OCI-LY1 (cell line): Measurements from ENCODE around the gene EIF4E1B.

Experiments
- H2AFZ ChIP-seq: fragments of 200-600 bp; sonication (generic), shearing (Covaris generic); 2 replicates; pipeline ENCODE4 v1.6.0; 2014; ENCODE audit warnings: antibody characterized with exemption, mild to moderate bottlenecking, low read length
- H3F3A ChIP-seq: fragments of 200-600 bp; sonication (generic), shearing (Covaris generic); 2 replicates; pipeline ENCODE4 v1.6.0; 2014; ENCODE audit warnings: mild to moderate bottlenecking, antibody characterized with exemption, low read length, moderate library complexity; ENCODE audit not compliant: insufficient read depth
- H3K27ac ChIP-seq: fragments of 200-600 bp; sonication (generic); 2 replicates; pipeline ENCODE4 v1.5.1; 2014; ENCODE audit warnings: low read length, mixed run types, mild to moderate bottlenecking, low read depth; ENCODE audit not compliant: poor library complexity, severe bottlenecking
- H3K27me3 ChIP-seq: fragments of 200-600 bp; sonication (generic); 2 replicates; pipeline ENCODE4 v1.6.0; 2014; ENCODE audit warnings: antibody characterized with exemption, mild to moderate bottlenecking, low read length, moderate library complexity; ENCODE audit not compliant: insufficient read depth
- H3K36me3 ChIP-seq: fragments of 200-600 bp; sonication (generic); 2 replicates; pipeline ENCODE4 v1.6.1; 2014; ENCODE audit warnings: mild to moderate bottlenecking, antibody characterized with exemption, low read length, moderate library complexity, mixed read lengths; ENCODE audit not compliant: insufficient read depth
- H3K4me1 ChIP-seq: fragments of 200-600 bp; sonication (generic); 2 replicates; pipeline ENCODE4 v1.5.1; 2014; ENCODE audit warnings: mild to moderate bottlenecking, low read length, moderate library complexity; ENCODE audit not compliant: insufficient read depth, severe bottlenecking
- H3K4me2 ChIP-seq: fragments of 200-600 bp; sonication (generic), shearing (Covaris generic); 2 replicates; pipeline ENCODE4 v1.6.1; 2014; ENCODE audit warnings: low read length
- H3K4me3 ChIP-seq: fragments of 200-600 bp; sonication (generic); 2 replicates; pipeline ENCODE4 v1.5.1; 2014; ENCODE audit warnings: low read length, low read depth, mild to moderate bottlenecking, mixed read lengths; ENCODE audit not compliant: poor library complexity, severe bottlenecking
- H3K79me2 ChIP-seq: fragments of 200-600 bp; shearing (Covaris generic); 2 replicates; pipeline ENCODE4 v1.6.1; 2016; ENCODE audit warnings: mixed run types, low read length, mixed read lengths; ENCODE audit not compliant: insufficient read depth
- H3K9ac ChIP-seq: fragments of 200-600 bp; sonication (generic), shearing (Covaris generic); 2 replicates; pipeline ENCODE4 v1.6.1; 2014; ENCODE audit warnings: mild to moderate bottlenecking, low read length, mixed read lengths
- H3K9me2 ChIP-seq: fragments of 200-600 bp; sonication (generic), shearing (Covaris generic); 2 replicates; pipeline ENCODE4 v1.6.1; 2014; ENCODE audit warnings: low read depth, mild to moderate bottlenecking, low read length, mixed read lengths
- H3K9me3 ChIP-seq: fragments of 200-600 bp; shearing (Covaris generic); 2 replicates; pipeline ENCODE4 v1.6.1; 2014; ENCODE audit warnings: low read length, mixed read lengths
- H4K20me1 ChIP-seq: fragments of 200-600 bp; sonication (generic), shearing (Covaris generic); 2 replicates; pipeline ENCODE4 v1.6.0; 2016; ENCODE audit warnings: mild to moderate bottlenecking, low read length; ENCODE audit not compliant: insufficient read depth
- EZH2 ChIP-seq: fragments of 200-600 bp; sonication (generic), shearing (Covaris generic); IDR thresholded peaks from 2 replicates; pipeline ENCODE4 v1.8.0; 2017; ENCODE audit warnings: borderline replicate concordance, mixed run types, mild to moderate bottlenecking, antibody characterized with exemption, low read length, moderate library complexity, mixed read lengths
- TF ChIP-seq, protein P1 (sequence below): fragments of 200-600 bp; sonication (generic), shearing (Covaris generic); IDR thresholded peaks from 2 replicates; pipeline ENCODE4 v1.5.1; 2017; ENCODE audit warnings: mild to moderate bottlenecking, antibody characterized with exemption, low read length, moderate library complexity, mixed read lengths

EIF4E1B gene

DNA sequence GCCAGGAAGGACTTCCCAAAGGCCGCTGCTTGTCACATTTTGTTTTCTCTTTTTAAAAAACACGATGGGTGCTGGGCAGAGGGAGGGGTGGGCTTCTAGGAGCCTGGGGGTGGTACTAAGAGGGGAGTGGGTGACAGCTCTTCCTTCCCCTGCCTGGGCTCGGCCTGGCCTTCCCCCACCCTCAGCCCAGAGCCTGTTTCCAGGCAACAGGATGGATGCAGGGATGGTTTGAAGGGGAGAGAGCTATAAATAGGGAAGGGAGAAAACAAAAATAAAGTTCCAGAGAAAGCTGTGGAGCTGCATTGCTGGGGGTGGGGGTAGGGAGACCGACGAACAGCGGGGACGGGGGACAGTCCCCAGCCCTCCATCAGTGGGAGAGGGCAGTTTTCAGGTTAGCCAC, 14.0 kb upstream of the EIF4E1B start:
- no peaks in the 10 kb centered on the region for H3K36me3 ChIP-seq
- H3K9me2 ChIP-seq, result no peaks in the 10 kb centered on the region
- H3K4me1 ChIP-seq, result no peaks in the 10 kb centered on the region
- TF ChIP-seq EZH2, result no peak
- TF ChIP-seq, protein P1, sequence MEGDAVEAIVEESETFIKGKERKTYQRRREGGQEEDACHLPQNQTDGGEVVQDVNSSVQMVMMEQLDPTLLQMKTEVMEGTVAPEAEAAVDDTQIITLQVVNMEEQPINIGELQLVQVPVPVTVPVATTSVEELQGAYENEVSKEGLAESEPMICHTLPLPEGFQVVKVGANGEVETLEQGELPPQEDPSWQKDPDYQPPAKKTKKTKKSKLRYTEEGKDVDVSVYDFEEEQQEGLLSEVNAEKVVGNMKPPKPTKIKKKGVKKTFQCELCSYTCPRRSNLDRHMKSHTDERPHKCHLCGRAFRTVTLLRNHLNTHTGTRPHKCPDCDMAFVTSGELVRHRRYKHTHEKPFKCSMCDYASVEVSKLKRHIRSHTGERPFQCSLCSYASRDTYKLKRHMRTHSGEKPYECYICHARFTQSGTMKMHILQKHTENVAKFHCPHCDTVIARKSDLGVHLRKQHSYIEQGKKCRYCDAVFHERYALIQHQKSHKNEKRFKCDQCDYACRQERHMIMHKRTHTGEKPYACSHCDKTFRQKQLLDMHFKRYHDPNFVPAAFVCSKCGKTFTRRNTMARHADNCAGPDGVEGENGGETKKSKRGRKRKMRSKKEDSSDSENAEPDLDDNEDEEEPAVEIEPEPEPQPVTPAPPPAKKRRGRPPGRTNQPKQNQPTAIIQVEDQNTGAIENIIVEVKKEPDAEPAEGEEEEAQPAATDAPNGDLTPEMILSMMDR, result no peak
- H3F3A ChIP-seq, result no peaks in the 10 kb centered on the region
- no peak overlapping the region for H3K9ac ChIP-seq
- H3K27me3 ChIP-seq, result no peaks in the 10 kb centered on the region; the same call in 1 of the 2 replicates
- H3K4me2 ChIP-seq, result no peak overlapping the region
- no peak overlapping the region for H2AFZ ChIP-seq
- no peaks in the 10 kb centered on the region for H3K79me2 ChIP-seq
- no peak overlapping the region for H3K27ac ChIP-seq
- no peak overlapping the region for H3K4me3 ChIP-seq
- H3K9me3 ChIP-seq, result no peaks in the 10 kb centered on the region
- no peaks in the 10 kb centered on the region for H4K20me1 ChIP-seq

DNA sequence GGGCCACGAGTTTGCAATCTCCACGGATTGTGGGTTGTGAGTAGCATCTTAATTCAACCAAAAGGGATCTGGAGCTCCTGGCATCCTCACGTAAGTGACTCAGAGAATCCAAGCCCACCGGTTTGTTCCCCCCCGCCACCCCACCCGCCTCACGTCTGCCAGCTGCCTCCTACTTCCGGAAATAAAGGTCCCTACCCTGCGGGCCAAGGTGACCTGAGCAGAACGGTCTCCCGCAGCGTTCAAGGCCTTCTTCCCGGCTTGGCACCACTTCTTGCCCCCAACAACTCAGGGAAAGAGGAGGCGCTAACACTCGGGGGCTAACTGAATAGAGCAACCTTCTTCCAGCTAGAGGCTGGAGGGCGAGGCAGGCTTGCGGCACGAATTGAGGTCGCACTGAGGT, 11.7 kb upstream of the EIF4E1B start:
- Histone ChIP-seq H3K9me3 (no peaks in the 10 kb centered on the region), H2AFZ (no peak overlapping the region), H3K79me2 (no peaks in the 10 kb centered on the region), H3K9me2 (no peaks in the 10 kb centered on the region), H3K9ac (no peak overlapping the region), H3K4me1 (no peaks in the 10 kb centered on the region), H4K20me1 (no peaks in the 10 kb centered on the region), H3K27ac (no peak overlapping the region), H3K4me2 (no peak overlapping the region), H3K27me3 (no peaks in the 10 kb centered on the region; the same call in 1 of the 2 replicates), H3K36me3 (no peaks in the 10 kb centered on the region), H3K4me3 (no peak overlapping the region), H3F3A (no peaks in the 10 kb centered on the region)
- TF ChIP-seq, protein P1, result no peak
- TF ChIP-seq EZH2, result no peak

DNA sequence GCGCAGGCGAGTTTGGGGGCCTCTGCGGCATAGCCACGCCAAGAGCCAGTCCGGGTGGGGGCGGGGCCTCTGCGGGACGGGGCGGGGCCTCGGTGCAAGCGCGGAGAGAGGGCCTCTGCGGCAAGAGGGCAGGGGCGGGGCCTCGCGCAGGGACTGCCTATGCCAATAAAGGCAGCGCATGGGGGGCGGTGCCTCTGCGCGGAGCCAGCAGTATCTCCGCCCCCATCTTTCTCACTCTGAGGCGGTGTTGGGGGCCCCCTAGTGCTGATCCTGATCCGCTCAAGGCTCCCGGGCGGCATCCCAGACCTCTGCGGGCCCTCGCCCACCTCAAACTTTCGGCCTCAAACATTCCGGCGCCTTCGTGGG, 11.3 kb upstream of the EIF4E1B start:
- Histone ChIP-seq H3K4me1 (no peaks in the 10 kb centered on the region), H3F3A (no peaks in the 10 kb centered on the region), H3K9me3 (no peaks in the 10 kb centered on the region), H3K4me2 (no peak overlapping the region), H2AFZ (no peak overlapping the region), H3K9me2 (no peaks in the 10 kb centered on the region), H3K4me3 (no peak overlapping the region), H3K27ac (no peak overlapping the region), H4K20me1 (no peaks in the 10 kb centered on the region), H3K27me3 (no peaks in the 10 kb centered on the region; the same call in 1 of the 2 replicates), H3K79me2 (no peaks in the 10 kb centered on the region), H3K36me3 (no peaks in the 10 kb centered on the region), H3K9ac (no peak overlapping the region)
- TF ChIP-seq EZH2, result no peak
- TF ChIP-seq, protein P1, result no peak
